ENCODE measurements around the gene ITPRIP.

The ITPRIP gene

GRCh38 chr10:104314591-104315485 lies 23.4 kb downstream of the ITPRIP start:
- no peak for DNase-seq
- in situ Hi-C loops (cut with MboI; ENCODE audit: low pct_unique_long_range_greater_than_20kb, low sequenced_read_pairs): no loop called here

GRCh38 chr10:104311184-104311720 lies 27.0 kb downstream of the ITPRIP start:
- DNase-seq: no peak
- in situ Hi-C loops (cut with MboI; ENCODE audit: low pct_unique_long_range_greater_than_20kb, low sequenced_read_pairs): no loop called here

GRCh38 chr10:104309980-104310978 lies 28.0 kb downstream of the ITPRIP start:
- no peak for DNase-seq
- in situ Hi-C loops (cut with MboI; ENCODE audit: low pct_unique_long_range_greater_than_20kb, low sequenced_read_pairs): no loop called here

- no peak for DNase-seq
- in situ Hi-C loops (cut with MboI; ENCODE audit: low pct_unique_long_range_greater_than_20kb, low sequenced_read_pairs): no loop called here
Observed at GRCh38 chr10:104308439-104308903, 29.8 kb downstream of the ITPRIP start.

GRCh38 chr10:104307576-104308438 lies 30.5 kb downstream of the ITPRIP start:
- in situ Hi-C loops (cut with MboI; ENCODE audit: low pct_unique_long_range_greater_than_20kb, low sequenced_read_pairs): no loop called here
- no peak for DNase-seq

- in situ Hi-C loops (cut with MboI; ENCODE audit: low pct_unique_long_range_greater_than_20kb, low sequenced_read_pairs): no loop called here
- no peak for DNase-seq
Observed at GRCh38 chr10:104306897-104307296, 31.4 kb downstream of the ITPRIP start.

GRCh38 chr10:104304927-104305326 lies 33.3 kb downstream of the ITPRIP start:
- in situ Hi-C loops (cut with MboI; ENCODE audit: low pct_unique_long_range_greater_than_20kb, low sequenced_read_pairs): no loop called here

GRCh38 chr10:104304356-104304745 lies 33.9 kb downstream of the ITPRIP start:
- no peak for DNase-seq
- in situ Hi-C loops (cut with MboI; ENCODE audit: low pct_unique_long_range_greater_than_20kb, low sequenced_read_pairs): no loop called here

More at GRCh38 chr10:104304927-104305326, 33.3 kb downstream of the ITPRIP start:
- no peak for DNase-seq

GRCh38 chr10:104303594-104304355 lies 34.5 kb downstream of the ITPRIP start:
- in situ Hi-C loops (cut with MboI; ENCODE audit: low pct_unique_long_range_greater_than_20kb, low sequenced_read_pairs): no loop called here
- DNase-seq: no peak

- no peak for DNase-seq
- in situ Hi-C loops (cut with MboI; ENCODE audit: low pct_unique_long_range_greater_than_20kb, low sequenced_read_pairs): no loop called here
Observed at GRCh38 chr10:104301907-104302690, 36.2 kb downstream of the ITPRIP start.

- no peak for DNase-seq
- in situ Hi-C loops (cut with MboI; ENCODE audit: low pct_unique_long_range_greater_than_20kb, low sequenced_read_pairs): no loop called here
Observed at GRCh38 chr10:104300736-104301292, 37.5 kb downstream of the ITPRIP start.

- no peak for DNase-seq
- in situ Hi-C loops (cut with MboI; ENCODE audit: low pct_unique_long_range_greater_than_20kb, low sequenced_read_pairs): no loop called here
Observed at GRCh38 chr10:104300002-104300735, 38.1 kb downstream of the ITPRIP start.

- DNase-seq: no peak
- in situ Hi-C loops (cut with MboI; ENCODE audit: low pct_unique_long_range_greater_than_20kb, low sequenced_read_pairs): loop anchor here (10.0 kb wide), 1 partner anchor 46 kb away; no protein-coding TSS in a partner anchor
Observed at GRCh38 chr10:104299031-104299904, 39.0 kb downstream of the ITPRIP start.

- in situ Hi-C loops (cut with MboI; ENCODE audit: low pct_unique_long_range_greater_than_20kb, low sequenced_read_pairs): loop anchor here (10.0 kb wide), 1 partner anchor 47 kb away; no protein-coding TSS in a partner anchor
- peak; percentile 55 for DNase-seq
Observed at GRCh38 chr10:104297697-104298660, 40.3 kb downstream of the ITPRIP start.

Measured in KBM-7 (cell line).